H1 (cell line): ENCODE measurements around the gene PTMA. TPM values are rescaled to one million over a fixed set of nuclear protein-coding genes. Genes with fewer than 3 reads are reported as not detected.
A peak's percentile ranks its signal among the peaks of the same experiment; 100 is the strongest.

Experiments used
- CTCF ChIA-PET: fragments of 300-600 bp; sonication (Branson Sonifier 250); formaldehyde crosslinking; loops from one replicate; lab custom pipeline; 2021; ENCODE audit not compliant: partially characterized antibody; lab: Charles Lee
- POLR2A ChIA-PET: fragments of 300-600 bp; sonication (Branson Sonifier 250); formaldehyde crosslinking; loops from one replicate; lab custom pipeline; 2021; ENCODE audit warnings: inconsistent platforms; ENCODE audit not compliant: partially characterized antibody; lab: Charles Lee
- DNase-seq, 2 experiments: peaks; one replicate each; pipeline versions ENCODE4 v3.0.0 to v3.0.0-alpha.2; 2010 to 2022; ENCODE audit warnings: low spot score in 2 of 2, low read depth in 1 of 2, mixed read lengths in 1 of 2
- FAIRE-seq: peaks from 2 replicates; lab custom pipeline; 2011; peaks lifted over from hg19 to GRCh38; lab: Jason Lieb, UNC
- H2AFZ ChIP-seq: 2 replicates; pipeline ENCODE4 v1.8.1; 2012; ENCODE audit warnings: low read length, inconsistent platforms
- H2AK5ac ChIP-seq: 2 replicates; pipeline ENCODE4 v1.6.1; 2013; ENCODE audit warnings: low read depth, low read length
- H2BK120ac ChIP-seq: replicated peaks from 2 replicates; pipeline ENCODE3; 2013; ENCODE audit warnings: low read depth, low read length, inconsistent platforms
- H2BK12ac ChIP-seq: 2 replicates; pipeline ENCODE4 v1.6.1; 2013; ENCODE audit warnings: low read depth, low read length
- H2BK15ac ChIP-seq: 2 replicates; pipeline ENCODE4 v1.6.1; 2013; ENCODE audit warnings: low read length
- H2BK20ac ChIP-seq: 2 replicates; pipeline ENCODE4 v1.6.1; 2013; ENCODE audit warnings: low read length
- H2BK5ac ChIP-seq: 2 replicates; pipeline ENCODE4 v1.6.1; 2013; ENCODE audit warnings: low read depth, low read length
- H3K14ac ChIP-seq: 2 replicates; pipeline ENCODE4 v1.6.1; 2013; ENCODE audit warnings: inconsistent platforms; ENCODE audit not compliant: insufficient read length
- H3K18ac ChIP-seq: 2 replicates; pipeline ENCODE4 v1.6.1; 2013; ENCODE audit warnings: low read length; ENCODE audit errors: extremely low read depth
- H3K23ac ChIP-seq: 2 replicates; pipeline ENCODE4 v1.6.1; 2013; ENCODE audit warnings: inconsistent platforms; ENCODE audit not compliant: insufficient read length
- H3K23me2 ChIP-seq: 2 replicates; pipeline ENCODE4 v1.6.1; 2013; ENCODE audit warnings: low read depth, low read length
- H3K27ac ChIP-seq: 2 replicates; pipeline ENCODE4 v1.6.1; 2011; ENCODE audit warnings: low read depth, low read length, inconsistent platforms
- H3K27me3 ChIP-seq, 4 experiments: replicated peaks in 1 of 4; 1 replicate in 1 of 4; 2 replicates in 3 of 4; pipeline versions ENCODE4 v1.6.1 to v1.8.1; 2011 to 2013; ENCODE audit warnings: low read length in 3 of 4, mild to moderate bottlenecking in 3 of 4, inconsistent platforms in 2 of 4, mixed read lengths in 2 of 4, moderate library complexity in 1 of 4; ENCODE audit not compliant: control insufficient read depth in 3 of 4, insufficient read depth in 3 of 4; ENCODE audit errors: extremely low read depth in 1 of 4
- H3K36me3 ChIP-seq, 4 experiments: 2 replicates each; pipeline versions ENCODE4 v1.6.1 to v1.8.1; 2011 to 2013; ENCODE audit warnings: mild to moderate bottlenecking in 4 of 4, low read length in 3 of 4, moderate library complexity in 2 of 4, control low read depth in 1 of 4, inconsistent platforms in 1 of 4; ENCODE audit not compliant: insufficient read depth in 4 of 4, control insufficient read depth in 2 of 4
- H3K4ac ChIP-seq: replicated peaks from 2 replicates; pipeline ENCODE3; 2013; ENCODE audit warnings: low read length, low read depth, mixed read lengths, inconsistent platforms; ENCODE audit not compliant: insufficient read length
- H3K4me1 ChIP-seq, 4 experiments: replicated peaks in 1 of 4; 1 replicate in 1 of 4; 2 replicates in 3 of 4; pipeline versions ENCODE4 v1.6.1 to v1.8.1; 2011 to 2013; ENCODE audit warnings: low read length in 3 of 4, inconsistent platforms in 2 of 4, mixed read lengths in 1 of 4; ENCODE audit not compliant: insufficient read depth in 4 of 4, control insufficient read depth in 3 of 4
- H3K4me2 ChIP-seq, 2 experiments: 2 replicates each; pipeline versions ENCODE4 v1.6.1 to v1.8.1; 2011 to 2013; ENCODE audit warnings: low read depth in 2 of 2, low read length in 2 of 2, control low read depth in 1 of 2, inconsistent platforms in 1 of 2, mild to moderate bottlenecking in 1 of 2; ENCODE audit not compliant: insufficient read depth in 1 of 2
- H3K4me3 ChIP-seq, 4 experiments: fragments of 200-600, 300-600 bp in 1 of 4; sonication (generic), shearing (Covaris generic), sonication (Bioruptor Twin) in 1 of 4; 2 replicates each; pipeline versions ENCODE4 v1.5.1 to v1.8.1; 2011 to 2016; ENCODE audit warnings: low read length in 4 of 4, low read depth in 3 of 4, control low read depth in 2 of 4, inconsistent platforms in 2 of 4, mild to moderate bottlenecking in 2 of 4, mixed read lengths in 1 of 4, moderate library complexity in 1 of 4; ENCODE audit not compliant: insufficient read depth in 2 of 4; ENCODE audit errors: extremely low read depth in 1 of 4
- H3K56ac ChIP-seq: replicated peaks from 2 replicates; pipeline ENCODE3; 2013; ENCODE audit warnings: low read depth, mild to moderate bottlenecking, mixed read lengths, low read length, inconsistent platforms; ENCODE audit not compliant: insufficient read length
- H3K79me1 ChIP-seq: 2 replicates; pipeline ENCODE4 v1.6.1; 2013; ENCODE audit warnings: low read depth, low read length, control low read depth
- H3K79me2 ChIP-seq, 2 experiments: 2 replicates each; pipeline versions ENCODE4 v1.6.1 to v1.8.1; 2012 to 2013; ENCODE audit warnings: low read length in 2 of 2, mild to moderate bottlenecking in 2 of 2, inconsistent platforms in 1 of 2; ENCODE audit not compliant: insufficient read depth in 2 of 2, control insufficient read depth in 1 of 2
- H3K9ac ChIP-seq, 4 experiments: replicated peaks in 1 of 4; 1 replicate in 1 of 4; 2 replicates in 3 of 4; pipeline versions ENCODE4 v1.6.1 to v1.8.1; 2011 to 2013; ENCODE audit warnings: low read depth in 3 of 4, low read length in 3 of 4, control low read depth in 2 of 4, mild to moderate bottlenecking in 2 of 4, moderate library complexity in 2 of 4, inconsistent platforms in 1 of 4; ENCODE audit errors: extremely low read depth in 1 of 4
- H3K9me3 ChIP-seq, 2 experiments: 2 replicates each; pipeline versions ENCODE4 v1.6.1 to v1.8.1; 2012 to 2013; ENCODE audit warnings: mild to moderate bottlenecking in 2 of 2, moderate library complexity in 2 of 2, control low read depth in 1 of 2, inconsistent platforms in 1 of 2, low read depth in 1 of 2, low read length in 1 of 2, mixed read lengths in 1 of 2; ENCODE audit not compliant: insufficient read depth in 2 of 2
- H4K20me1 ChIP-seq, 2 experiments: replicated peaks in 1 of 2; 2 replicates each; pipeline versions ENCODE3 to v1.8.1; 2011 to 2013; ENCODE audit warnings: inconsistent platforms in 2 of 2, low read length in 2 of 2, mild to moderate bottlenecking in 1 of 2; ENCODE audit not compliant: insufficient read depth in 2 of 2, control insufficient read depth in 1 of 2
- H4K5ac ChIP-seq: 2 replicates; pipeline ENCODE4 v1.6.1; 2013; ENCODE audit warnings: low read length, low read depth, mixed read lengths, inconsistent platforms; ENCODE audit not compliant: insufficient read length
- H4K8ac ChIP-seq: 2 replicates; pipeline ENCODE4 v1.8.0; 2013; ENCODE audit warnings: mild to moderate bottlenecking, moderate library complexity, low read length, inconsistent platforms; ENCODE audit not compliant: insufficient read depth; ENCODE audit errors: extremely low read depth
- H4K91ac ChIP-seq: replicated peaks from 2 replicates; pipeline ENCODE3; 2013; ENCODE audit warnings: low read length, mixed read lengths, inconsistent platforms; ENCODE audit not compliant: insufficient read length
- CREB1 ChIP-seq: IDR thresholded peaks from 2 replicates; pipeline ENCODE4 v1.6.1; 2012; ENCODE audit warnings: inconsistent platforms
- RFX5 ChIP-seq: IDR thresholded peaks from 2 replicates; pipeline ENCODE4 v1.6.1; 2011; ENCODE audit warnings: low read depth, low read length, improper control_type of control experiment, borderline replicate concordance
- WGBS, 2 experiments: shearing (Covaris generic) in 1 of 2; methylation state at CpG; one replicate each; pipeline versions ENCODE4 v1.1.6 to v1.1.7; 2013 to 2015; ENCODE audit warnings: low lambda C conversion rate in 2 of 2, mixed read lengths in 2 of 2, inconsistent platforms in 1 of 2, low coverage in 1 of 2, missing lambda C conversion rate in 1 of 2; ENCODE audit not compliant: insufficient replicate concordance in 2 of 2, insufficient coverage in 1 of 2, insufficient read length in 1 of 2; ENCODE audit errors: extremely low coverage in 1 of 2, missing lambda C conversion rate in 1 of 2; 5-methylcytosine and 5-hydroxymethylcytosine counted together
- polyA plus RNA-seq, 7 experiments: library from polyadenylated mRNA; depleted of rRNA in 3 of 7; stranded (reverse) in 5 of 7; unstranded in 2 of 7; fragments of >200 nt in 5 of 7; fragments of 200-250 nt in 2 of 7; gene quantifications; 1 replicate in 5 of 7; 2 replicates in 1 of 7; 4 replicates in 1 of 7; pipeline versions ENCODE4 v1.2.1 to v1.2.3, GENCODE V29; 2011 to 2013; ENCODE audit warnings: missing spikeins in 2 of 7, mixed read lengths in 2 of 7
- total RNA-seq: library from RNA; stranded (reverse); fragmentation: NEBNext Ultra II Directional; extraction: Animal tissue kit (Norgen Biotek cat#: 25700); gene quantifications from 2 replicates; pipeline ENCODE4 v1.2.1, GENCODE V29; 2021

The PTMA gene
- total and polyA plus RNA-seq, 2 of the 8 experiments (the other 6 are each of a cell fraction or from before 2014, with no cell fraction given) = 683 to 2,680 TPM

DNA sequence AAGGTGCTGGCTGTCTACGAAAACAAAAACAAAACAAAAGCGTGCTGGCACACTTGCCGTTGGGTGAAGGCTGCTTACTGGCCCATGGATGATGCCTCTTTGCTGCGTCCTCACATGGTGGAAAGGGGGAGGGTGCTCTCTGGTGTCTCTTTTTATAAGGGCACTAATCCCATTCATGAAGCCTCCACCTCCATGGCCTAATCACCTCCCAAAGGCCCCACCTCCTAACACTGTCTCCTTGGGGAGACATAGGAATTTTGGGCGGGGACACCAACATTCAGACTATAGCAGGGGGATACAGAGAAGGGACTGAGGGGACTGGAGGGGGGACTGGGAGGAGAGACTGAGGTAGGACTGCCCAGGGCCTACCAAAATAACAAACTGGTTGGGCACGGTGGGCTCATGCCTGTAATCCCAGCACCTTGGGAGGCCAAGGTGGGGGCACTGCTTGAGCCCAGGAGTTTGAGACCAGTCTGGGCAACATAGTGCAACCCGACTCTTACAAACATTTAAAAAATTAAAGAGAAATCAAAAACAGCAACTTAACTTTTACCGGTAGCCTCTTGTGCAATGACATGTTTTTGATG, 14.5 kb downstream of the PTMA start:
- no peak for TF ChIP-seq RFX5
- 0 out of 2 replicates have a peak, but pooled peaks have one; percentile 8 for TF ChIP-seq CREB1
- Histone ChIP-seq H3K9me3 (no peaks in the 10 kb centered on the region), H2BK5ac (no peak overlapping the region), H2AFZ (no peak overlapping the region), H3K4ac (no peak overlapping the region), H3K4me2 (no peak overlapping the region), H3K23ac (no peak overlapping the region), H3K4me1 (peaks cover 0 to 5% (median 1%) of the 10 kb centered on the region in 4 experiments; a peak in 2 of 7 replicates), H3K79me1 (no peaks in the 10 kb centered on the region), H4K20me1 (no peaks in the 10 kb centered on the region), H3K36me3 (no peaks in the 10 kb centered on the region), H3K14ac (no peak overlapping the region), H3K79me2 (no peaks in the 10 kb centered on the region), H3K18ac (no peak overlapping the region), H3K27ac (no peak overlapping the region), H4K5ac (no peak overlapping the region), H2AK5ac (no peak overlapping the region), H2BK120ac (no peak overlapping the region), H3K27me3 (no peaks in the 10 kb centered on the region), H4K8ac (no peak overlapping the region), H4K91ac (no peak overlapping the region), H3K9ac (no peak overlapping the region), H2BK20ac (no peak overlapping the region), H3K23me2 (no peaks in the 10 kb centered on the region), H2BK12ac (no peak overlapping the region), H2BK15ac (no peak overlapping the region), H3K56ac (no peak overlapping the region), H3K4me3 (no peak overlapping the region)
- DNase-seq (no peak), FAIRE-seq (no peak)
- WGBS, 2 experiments = 86% methylated on average over 8 of the region's 8 CpGs; no CpG with 5 or more reads in 1 of the 2 experiments
- ChIA-PET POLR2A (no interaction called here), CTCF (interaction anchor here (1.3 to 12.1 kb wide), 3 partner anchors 43 to 75 kb away, joined by 5 to 555 read pairs (median 15); no protein-coding TSS in a partner anchor)
